Parathyroid adenoma (tissue), 2 donors: ENCODE data around the gene CAND2.

Experiments
- H2AFZ ChIP-seq: fragments of 300-600 bp; sonication (generic); one replicate; pipeline ENCODE4 v1.7.0; 2017; ENCODE audit warnings: antibody characterized with exemption, mild to moderate bottlenecking
- H3K27ac ChIP-seq: fragments of 300-600 bp; sonication (generic); one replicate; pipeline ENCODE4 v1.7.0; 2017
- H3K27me3 ChIP-seq: fragments of 300-600 bp; sonication (generic); one replicate; pipeline ENCODE4 v1.7.0; 2017; ENCODE audit warnings: low read length; ENCODE audit not compliant: control insufficient read depth, insufficient read depth
- H3K36me3 ChIP-seq: fragments of 300-600 bp; sonication (generic); one replicate; pipeline ENCODE4 v1.7.0; 2017; ENCODE audit warnings: low read length; ENCODE audit not compliant: control insufficient read depth, insufficient read depth
- H3K4me1 ChIP-seq: fragments of 300-600 bp; sonication (generic); one replicate; pipeline ENCODE4 v1.7.0; 2017; ENCODE audit warnings: control low read depth
- H3K4me2 ChIP-seq: fragments of 300-600 bp; sonication (generic); one replicate; pipeline ENCODE4 v1.7.0; 2017; ENCODE audit warnings: low read length
- H3K4me3 ChIP-seq: fragments of 300-600 bp; sonication (generic); one replicate; pipeline ENCODE4 v1.7.0; 2017; ENCODE audit warnings: low read depth, low read length
- H3K79me2 ChIP-seq: fragments of 300-600 bp; sonication (generic); one replicate; pipeline ENCODE4 v1.7.0; 2017; ENCODE audit warnings: control low read depth
- H3K9ac ChIP-seq: fragments of 300-600 bp; sonication (generic); one replicate; pipeline ENCODE4 v1.7.0; 2017; ENCODE audit warnings: mild to moderate bottlenecking
- H3K9me3 ChIP-seq: fragments of 300-600 bp; sonication (generic); one replicate; pipeline ENCODE4 v1.7.0; 2017; ENCODE audit warnings: low read length; ENCODE audit not compliant: control insufficient read depth
- TF ChIP-seq, protein P1 (sequence below): fragments of 300-600 bp; sonication (generic); IDR thresholded peaks from one replicate; pipeline ENCODE4 v1.7.0; 2017; ENCODE audit warnings: antibody characterized with exemption, mild to moderate bottlenecking
- donor health status: primary hyperparathyroidism.

CAND2 gene

DNA sequence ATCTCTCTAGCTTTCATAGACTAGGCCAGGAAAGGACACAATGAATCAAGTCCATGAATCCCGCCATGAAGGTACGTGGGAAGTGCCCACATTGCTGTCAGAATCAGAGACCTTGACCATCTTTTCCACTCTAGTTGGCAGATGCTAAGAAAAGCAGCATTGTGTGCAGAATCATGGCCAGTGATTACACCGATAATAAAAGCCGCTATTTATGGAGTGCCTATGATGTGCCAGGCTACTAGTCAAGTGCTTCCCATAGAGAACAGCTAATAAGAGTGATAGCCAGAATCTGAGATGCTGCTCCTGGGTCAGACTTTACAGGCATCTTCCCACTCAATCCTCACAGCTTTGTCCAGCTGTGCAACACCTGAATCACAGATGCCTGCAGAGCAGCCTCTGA is 58.1 kb downstream of the CAND2 start:
- Histone ChIP-seq H2AFZ (no peak overlapping the region), H3K27ac (no peak overlapping the region), H3K4me3 (no peak overlapping the region), H3K27me3 (no peaks in the 10 kb centered on the region), H3K79me2 (no peaks in the 10 kb centered on the region), H3K9ac (no peak overlapping the region), H3K4me2 (no peak overlapping the region), H3K4me1 (no peaks in the 10 kb centered on the region), H3K36me3 (no peaks in the 10 kb centered on the region), H3K9me3 (no peaks in the 10 kb centered on the region)
- TF ChIP-seq, protein P1, sequence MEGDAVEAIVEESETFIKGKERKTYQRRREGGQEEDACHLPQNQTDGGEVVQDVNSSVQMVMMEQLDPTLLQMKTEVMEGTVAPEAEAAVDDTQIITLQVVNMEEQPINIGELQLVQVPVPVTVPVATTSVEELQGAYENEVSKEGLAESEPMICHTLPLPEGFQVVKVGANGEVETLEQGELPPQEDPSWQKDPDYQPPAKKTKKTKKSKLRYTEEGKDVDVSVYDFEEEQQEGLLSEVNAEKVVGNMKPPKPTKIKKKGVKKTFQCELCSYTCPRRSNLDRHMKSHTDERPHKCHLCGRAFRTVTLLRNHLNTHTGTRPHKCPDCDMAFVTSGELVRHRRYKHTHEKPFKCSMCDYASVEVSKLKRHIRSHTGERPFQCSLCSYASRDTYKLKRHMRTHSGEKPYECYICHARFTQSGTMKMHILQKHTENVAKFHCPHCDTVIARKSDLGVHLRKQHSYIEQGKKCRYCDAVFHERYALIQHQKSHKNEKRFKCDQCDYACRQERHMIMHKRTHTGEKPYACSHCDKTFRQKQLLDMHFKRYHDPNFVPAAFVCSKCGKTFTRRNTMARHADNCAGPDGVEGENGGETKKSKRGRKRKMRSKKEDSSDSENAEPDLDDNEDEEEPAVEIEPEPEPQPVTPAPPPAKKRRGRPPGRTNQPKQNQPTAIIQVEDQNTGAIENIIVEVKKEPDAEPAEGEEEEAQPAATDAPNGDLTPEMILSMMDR, result no peak

DNA sequence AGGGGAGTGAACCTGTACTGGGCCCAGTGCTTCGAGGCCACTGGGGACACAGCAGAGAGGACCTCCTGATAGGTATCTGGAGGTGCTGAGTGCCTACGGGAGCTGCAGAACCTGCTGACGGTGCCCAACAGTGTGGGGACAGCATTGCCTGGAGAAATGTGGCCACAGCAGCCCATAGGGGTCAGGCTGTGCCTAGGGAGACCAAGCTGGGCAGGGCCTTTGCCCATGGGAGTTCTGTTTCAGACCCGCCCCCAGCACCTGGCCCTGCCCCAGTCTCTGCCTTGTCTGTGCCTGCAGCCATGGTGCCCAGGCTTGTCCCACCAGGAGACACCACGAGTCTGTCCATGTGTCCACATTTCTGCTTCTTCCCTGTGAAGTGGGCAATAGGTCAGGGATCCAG is 60.1 kb downstream of the CAND2 start:
- H3K4me2 ChIP-seq, result no peak overlapping the region
- H3K4me1 ChIP-seq, result no peaks in the 10 kb centered on the region
- H3K9me3 ChIP-seq, result no peaks in the 10 kb centered on the region
- no peaks in the 10 kb centered on the region for H3K79me2 ChIP-seq
- no peaks in the 10 kb centered on the region for H3K36me3 ChIP-seq
- TF ChIP-seq, protein P1, result no peak
- no peak overlapping the region for H3K9ac ChIP-seq
- H3K27me3 ChIP-seq, result no peaks in the 10 kb centered on the region
- H2AFZ ChIP-seq, result peak overlapping the region; percentile 27
- no peak overlapping the region for H3K27ac ChIP-seq
- H3K4me3 ChIP-seq, result no peak overlapping the region

DNA sequence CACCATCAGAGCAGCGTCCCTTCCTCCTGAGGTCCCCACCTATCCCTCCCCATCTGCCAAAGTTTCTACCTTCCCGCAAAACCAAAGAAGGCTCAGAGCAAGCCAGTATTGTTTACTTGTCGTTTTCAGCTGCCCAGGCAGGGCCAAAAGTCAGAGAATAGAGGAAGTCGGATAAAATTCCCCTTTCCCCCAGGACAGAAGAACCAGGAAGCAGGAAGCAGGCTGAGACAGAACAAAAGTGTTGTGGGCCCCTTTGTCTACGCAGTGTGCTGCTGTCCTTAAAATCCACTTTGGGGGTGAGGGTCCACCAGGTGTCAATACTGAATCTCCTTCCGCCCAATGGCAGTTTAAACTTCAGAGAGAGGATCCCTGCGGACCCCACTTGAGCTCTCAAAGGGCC is 63.4 kb downstream of the CAND2 start:
- H3K27me3 ChIP-seq, result no peaks in the 10 kb centered on the region
- no peak overlapping the region for H2AFZ ChIP-seq

DNA sequence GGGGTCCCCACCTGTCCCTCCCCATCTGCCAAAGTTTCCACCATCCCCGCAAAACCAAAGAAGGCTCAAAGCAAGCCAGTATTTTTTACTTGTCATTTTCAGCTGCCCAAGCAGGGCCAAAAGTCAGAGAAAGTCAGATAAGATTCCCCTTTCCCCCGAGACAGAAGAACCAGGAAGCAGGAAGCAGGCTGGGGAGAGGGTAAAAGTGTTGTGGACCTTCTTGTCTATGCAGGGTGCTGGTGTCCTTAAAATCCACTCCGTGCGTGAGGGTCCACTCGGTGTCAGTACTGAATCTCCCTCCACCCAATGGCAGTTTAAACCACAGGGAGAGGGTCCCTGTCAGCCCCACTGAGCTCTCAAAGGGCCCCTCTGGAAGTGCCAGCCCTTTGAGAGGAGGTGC is 65.1 kb downstream of the CAND2 start:
- no peak overlapping the region for H3K27ac ChIP-seq
- no peaks in the 10 kb centered on the region for H3K9me3 ChIP-seq
- H3K36me3 ChIP-seq, result no peaks in the 10 kb centered on the region
- H3K4me1 ChIP-seq, result no peaks in the 10 kb centered on the region
- H3K9ac ChIP-seq, result no peak overlapping the region
- TF ChIP-seq, protein P1, result no peak
- no peaks in the 10 kb centered on the region for H3K79me2 ChIP-seq
- no peak overlapping the region for H3K4me3 ChIP-seq
- no peak overlapping the region for H3K4me2 ChIP-seq
- no peak overlapping the region for H2AFZ ChIP-seq
- no peaks in the 10 kb centered on the region for H3K27me3 ChIP-seq

More for the DNA sequence above, 63.4 kb downstream of the CAND2 start:
- H3K4me2 ChIP-seq, result no peak overlapping the region
- TF ChIP-seq, protein P1, result no peak
- H3K4me3 ChIP-seq, result no peak overlapping the region
- H3K4me1 ChIP-seq, result no peaks in the 10 kb centered on the region
- no peak overlapping the region for H3K27ac ChIP-seq
- H3K9me3 ChIP-seq, result no peaks in the 10 kb centered on the region
- no peaks in the 10 kb centered on the region for H3K36me3 ChIP-seq
- H3K9ac ChIP-seq, result no peak overlapping the region
- H3K79me2 ChIP-seq, result no peaks in the 10 kb centered on the region

DNA sequence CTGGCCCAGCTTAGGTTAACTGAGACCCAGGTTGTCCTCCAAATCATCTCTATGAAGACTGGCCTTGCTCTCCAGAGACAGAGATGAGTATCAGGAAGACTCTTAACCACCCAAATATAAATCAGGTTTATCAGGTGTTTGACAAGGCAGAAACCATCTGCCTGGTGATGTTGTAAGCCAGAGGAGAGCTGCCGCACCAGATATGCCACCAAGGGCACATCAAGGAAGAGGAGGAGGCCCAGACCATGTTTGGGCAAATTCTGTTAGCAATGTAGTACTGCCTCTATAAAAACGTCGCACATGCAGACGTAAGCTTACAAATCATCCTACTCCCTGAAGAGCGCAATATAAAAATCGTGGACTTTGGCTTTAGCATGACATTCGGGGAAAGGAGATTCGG is 65.9 kb downstream of the CAND2 start:
- H3K79me2 ChIP-seq, result no peaks in the 10 kb centered on the region
- H3K27me3 ChIP-seq, result no peaks in the 10 kb centered on the region
- H3K36me3 ChIP-seq, result no peaks in the 10 kb centered on the region
- no peaks in the 10 kb centered on the region for H3K4me1 ChIP-seq
- no peak overlapping the region for H3K4me2 ChIP-seq
- H3K4me3 ChIP-seq, result no peak overlapping the region
- H3K9ac ChIP-seq, result no peak overlapping the region
- H2AFZ ChIP-seq, result no peak overlapping the region
- TF ChIP-seq, protein P1, result no peak
- H3K9me3 ChIP-seq, result no peaks in the 10 kb centered on the region
- H3K27ac ChIP-seq, result no peak overlapping the region
